Liver (tissue), 3 donors: Measurements from ENCODE around the gene CHERP.

Experiments used
- ATF3 ChIP-seq: IDR thresholded peaks from 2 replicates; pipeline ENCODE4 v1.6.1; 2016; ENCODE audit warnings: antibody characterized with exemption
- CTCF ChIP-seq: fragments of 150-350 bp; IDR thresholded peaks from 2 replicates; pipeline ENCODE4 v1.5.1; 2017; ENCODE audit warnings: improper control_type of control experiment, low read depth, low read length; ENCODE audit not compliant: missing input control
- EGR1 ChIP-seq, 2 donors: IDR thresholded peaks; 2 replicates each; pipeline ENCODE4 v1.6.1; 2016 to 2018; ENCODE audit warnings: antibody characterized with exemption in 2 of 2, low read depth in 2 of 2
- FOXA1 ChIP-seq: IDR thresholded peaks from 2 replicates; pipeline ENCODE4 v1.6.1; 2016; ENCODE audit warnings: antibody characterized with exemption
- HNF4A ChIP-seq, 2 donors: conservative IDR thresholded peaks; 2 replicates each; pipeline ENCODE4 v1.6.1; 2016; ENCODE audit warnings: antibody characterized with exemption in 2 of 2, mild to moderate bottlenecking in 2 of 2
- JUND ChIP-seq, 2 donors: IDR thresholded peaks; 2 replicates each; pipeline ENCODE4 v1.6.1; 2016; ENCODE audit warnings: antibody characterized with exemption in 2 of 2
- MAX ChIP-seq: IDR thresholded peaks from 2 replicates; pipeline ENCODE4 v1.6.1; 2016; ENCODE audit warnings: antibody characterized with exemption
- NR2F2 ChIP-seq: IDR thresholded peaks from 2 replicates; pipeline ENCODE4 v1.6.1; 2016; ENCODE audit warnings: antibody characterized with exemption
- RAD21 ChIP-seq, 2 donors: IDR thresholded peaks; 2 replicates each; pipeline ENCODE4 v1.6.1; 2016; ENCODE audit warnings: antibody characterized with exemption in 2 of 2, mild to moderate bottlenecking in 2 of 2
- SP1 ChIP-seq: IDR thresholded peaks from 2 replicates; pipeline ENCODE4 v1.6.1; 2018; ENCODE audit warnings: antibody characterized with exemption, mild to moderate bottlenecking
- TAF1 ChIP-seq: conservative IDR thresholded peaks from 2 replicates; pipeline ENCODE4 v1.6.1; 2016; ENCODE audit warnings: antibody characterized with exemption, mild to moderate bottlenecking
- YY1 ChIP-seq: IDR thresholded peaks from 2 replicates; pipeline ENCODE4 v1.6.1; 2016; ENCODE audit warnings: antibody characterized with exemption, mild to moderate bottlenecking
- TF ChIP-seq, protein P1 (sequence below): IDR thresholded peaks from 2 replicates; pipeline ENCODE4 v1.6.1; 2016; ENCODE audit warnings: antibody characterized with exemption
- TF ChIP-seq, protein P2 (sequence below): IDR thresholded peaks from 2 replicates; pipeline ENCODE4 v1.6.1; 2016; ENCODE audit warnings: antibody characterized with exemption, mild to moderate bottlenecking
- donor health status: healthy.
- donor health status: healthy.

DNA sequence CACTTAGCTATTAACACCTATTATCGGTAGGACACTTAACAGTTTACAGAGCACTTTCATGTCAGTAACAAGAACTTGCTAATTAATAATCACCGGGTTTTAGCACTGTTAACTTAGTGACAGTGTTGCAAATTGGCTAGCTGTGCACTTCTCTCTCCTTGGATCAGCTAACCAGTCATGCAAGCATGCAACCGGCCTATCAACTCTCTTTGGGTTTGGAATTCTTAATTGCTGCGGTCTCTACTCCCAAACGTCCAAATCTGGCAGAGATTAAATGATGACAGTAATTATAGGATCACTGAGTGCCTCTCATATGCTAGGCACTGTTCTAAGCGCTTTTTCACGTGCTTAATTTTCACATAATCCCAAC lies 71.7 kb downstream of the CHERP start:
- TF ChIP-seq CTCF = no peak
- TF ChIP-seq, protein P1, sequence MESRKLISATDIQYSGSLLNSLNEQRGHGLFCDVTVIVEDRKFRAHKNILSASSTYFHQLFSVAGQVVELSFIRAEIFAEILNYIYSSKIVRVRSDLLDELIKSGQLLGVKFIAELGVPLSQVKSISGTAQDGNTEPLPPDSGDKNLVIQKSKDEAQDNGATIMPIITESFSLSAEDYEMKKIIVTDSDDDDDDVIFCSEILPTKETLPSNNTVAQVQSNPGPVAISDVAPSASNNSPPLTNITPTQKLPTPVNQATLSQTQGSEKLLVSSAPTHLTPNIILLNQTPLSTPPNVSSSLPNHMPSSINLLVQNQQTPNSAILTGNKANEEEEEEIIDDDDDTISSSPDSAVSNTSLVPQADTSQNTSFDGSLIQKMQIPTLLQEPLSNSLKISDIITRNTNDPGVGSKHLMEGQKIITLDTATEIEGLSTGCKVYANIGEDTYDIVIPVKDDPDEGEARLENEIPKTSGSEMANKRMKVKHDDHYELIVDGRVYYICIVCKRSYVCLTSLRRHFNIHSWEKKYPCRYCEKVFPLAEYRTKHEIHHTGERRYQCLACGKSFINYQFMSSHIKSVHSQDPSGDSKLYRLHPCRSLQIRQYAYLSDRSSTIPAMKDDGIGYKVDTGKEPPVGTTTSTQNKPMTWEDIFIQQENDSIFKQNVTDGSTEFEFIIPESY = no peak
- no peak for TF ChIP-seq JUND (IDR thresholded peaks at IDR 0.05)
- TF ChIP-seq YY1 = no peak
- TF ChIP-seq MAX = no peak
- TF ChIP-seq EGR1 (IDR thresholded peaks at IDR 0.05; ENCODE audit: low read depth in 2 of 2) = no peak
- no peak for TF ChIP-seq ATF3
- TF ChIP-seq RAD21 (IDR thresholded peaks at IDR 0.05) = no peak
- no peak for TF ChIP-seq HNF4A (conservative IDR thresholded peaks at IDR 0.05)
- no peak for TF ChIP-seq TAF1
- no peak for TF ChIP-seq SP1
- TF ChIP-seq, protein P2, sequence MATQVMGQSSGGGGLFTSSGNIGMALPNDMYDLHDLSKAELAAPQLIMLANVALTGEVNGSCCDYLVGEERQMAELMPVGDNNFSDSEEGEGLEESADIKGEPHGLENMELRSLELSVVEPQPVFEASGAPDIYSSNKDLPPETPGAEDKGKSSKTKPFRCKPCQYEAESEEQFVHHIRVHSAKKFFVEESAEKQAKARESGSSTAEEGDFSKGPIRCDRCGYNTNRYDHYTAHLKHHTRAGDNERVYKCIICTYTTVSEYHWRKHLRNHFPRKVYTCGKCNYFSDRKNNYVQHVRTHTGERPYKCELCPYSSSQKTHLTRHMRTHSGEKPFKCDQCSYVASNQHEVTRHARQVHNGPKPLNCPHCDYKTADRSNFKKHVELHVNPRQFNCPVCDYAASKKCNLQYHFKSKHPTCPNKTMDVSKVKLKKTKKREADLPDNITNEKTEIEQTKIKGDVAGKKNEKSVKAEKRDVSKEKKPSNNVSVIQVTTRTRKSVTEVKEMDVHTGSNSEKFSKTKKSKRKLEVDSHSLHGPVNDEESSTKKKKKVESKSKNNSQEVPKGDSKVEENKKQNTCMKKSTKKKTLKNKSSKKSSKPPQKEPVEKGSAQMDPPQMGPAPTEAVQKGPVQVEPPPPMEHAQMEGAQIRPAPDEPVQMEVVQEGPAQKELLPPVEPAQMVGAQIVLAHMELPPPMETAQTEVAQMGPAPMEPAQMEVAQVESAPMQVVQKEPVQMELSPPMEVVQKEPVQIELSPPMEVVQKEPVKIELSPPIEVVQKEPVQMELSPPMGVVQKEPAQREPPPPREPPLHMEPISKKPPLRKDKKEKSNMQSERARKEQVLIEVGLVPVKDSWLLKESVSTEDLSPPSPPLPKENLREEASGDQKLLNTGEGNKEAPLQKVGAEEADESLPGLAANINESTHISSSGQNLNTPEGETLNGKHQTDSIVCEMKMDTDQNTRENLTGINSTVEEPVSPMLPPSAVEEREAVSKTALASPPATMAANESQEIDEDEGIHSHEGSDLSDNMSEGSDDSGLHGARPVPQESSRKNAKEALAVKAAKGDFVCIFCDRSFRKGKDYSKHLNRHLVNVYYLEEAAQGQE = no peak
- no peak for TF ChIP-seq NR2F2
- no peak for TF ChIP-seq FOXA1
